Neural cell (in vitro differentiated cells): ENCODE results near the gene PTPRK. TPM values are rescaled to one million over a fixed set of nuclear protein-coding genes. Genes with fewer than 3 reads are reported as not detected.

Experiments
- H2AFZ ChIP-seq: fragments of 200-600, 300-800 bp; sonication (generic), shearing (Covaris generic); 2 replicates; pipeline ENCODE4 v1.6.0; 2014; ENCODE audit warnings: low read depth, mild to moderate bottlenecking, antibody characterized with exemption, low read length, moderate library complexity
- H3F3A ChIP-seq: fragments of 200-600 bp; shearing (Covaris generic); 2 replicates; pipeline ENCODE4 v1.6.1; 2016; ENCODE audit warnings: mild to moderate bottlenecking, moderate library complexity, mixed read lengths, antibody characterized with exemption, low read length; ENCODE audit not compliant: insufficient read depth, poor library complexity, severe bottlenecking
- H3K27ac ChIP-seq: fragments of 200-600, 300-800 bp; sonication (generic), shearing (Covaris generic); 2 replicates; pipeline ENCODE4 v1.5.1; 2014; ENCODE audit warnings: mild to moderate bottlenecking, low read length, moderate library complexity
- H3K27me3 ChIP-seq: fragments of 300-800, 200-600 bp; sonication (generic), shearing (Covaris generic); 2 replicates; pipeline ENCODE4 v1.6.0; 2014; ENCODE audit warnings: mild to moderate bottlenecking, low read depth, low read length, moderate library complexity; ENCODE audit not compliant: insufficient read depth
- H3K36me3 ChIP-seq: fragments of 300-800, 200-600 bp; sonication (generic), shearing (Covaris generic); 2 replicates; pipeline ENCODE4 v1.5.1; 2014; ENCODE audit warnings: mild to moderate bottlenecking, antibody characterized with exemption, low read length, moderate library complexity; ENCODE audit not compliant: insufficient read depth
- H3K4me2 ChIP-seq: fragments of 300-800, 200-600 bp; sonication (generic), shearing (Covaris generic); 2 replicates; pipeline ENCODE4 v1.6.0; 2014; ENCODE audit warnings: mild to moderate bottlenecking, low read length
- H3K4me3 ChIP-seq: fragments of 300-800, 200-600 bp; sonication (generic), shearing (Covaris generic); 2 replicates; pipeline ENCODE4 v1.5.1; 2014; ENCODE audit warnings: mild to moderate bottlenecking, low read length, moderate library complexity
- H3K79me2 ChIP-seq: fragments of 200-600 bp; shearing (Covaris generic); replicated peaks from 2 replicates; pipeline ENCODE4 v1.6.0; 2014; ENCODE audit warnings: mild to moderate bottlenecking, low read length, moderate library complexity; ENCODE audit not compliant: insufficient read depth
- H3K9ac ChIP-seq: fragments of 300-800, 200-600 bp; sonication (generic), shearing (Covaris generic); 2 replicates; pipeline ENCODE4 v1.6.1; 2016; ENCODE audit warnings: mild to moderate bottlenecking, low read length, mixed read lengths
- H3K9me2 ChIP-seq: fragments of 200-600 bp; shearing (Covaris generic); 2 replicates; pipeline ENCODE4 v1.6.1; 2016; ENCODE audit warnings: mild to moderate bottlenecking, low read length, mixed read lengths; ENCODE audit not compliant: insufficient read depth
- H3K9me3 ChIP-seq: fragments of 200-600, 300-800 bp; sonication (generic), shearing (Covaris generic); 2 replicates; pipeline ENCODE4 v1.6.1; 2016; ENCODE audit warnings: mild to moderate bottlenecking, mixed run types, low read length, moderate library complexity, mixed read lengths
- H4K20me1 ChIP-seq: fragments of 200-600 bp; shearing (Covaris generic); 2 replicates; pipeline ENCODE4 v1.6.1; 2016; ENCODE audit warnings: mild to moderate bottlenecking, mixed run types; ENCODE audit not compliant: insufficient read depth
- EP300 ChIP-seq: fragments of 450-650 bp; conservative IDR thresholded peaks from 2 replicates; pipeline ENCODE4 v1.6.1; 2014; ENCODE audit warnings: antibody characterized with exemption, mild to moderate bottlenecking, moderate library complexity; ENCODE audit not compliant: poor library complexity, severe bottlenecking
- EZH2 ChIP-seq: fragments of 200-600, 300-800 bp; shearing (Covaris generic), sonication (generic); IDR thresholded peaks from 2 replicates; pipeline ENCODE4 v1.6.1; 2014; ENCODE audit warnings: antibody characterized with exemption, low read length, borderline replicate concordance, mild to moderate bottlenecking; ENCODE audit not compliant: insufficient read depth, poor library complexity, severe bottlenecking
- MXI1 ChIP-seq: fragments of 450-650 bp; conservative IDR thresholded peaks from 2 replicates; pipeline ENCODE4 v1.6.1; 2014; ENCODE audit warnings: antibody characterized with exemption, mild to moderate bottlenecking; ENCODE audit not compliant: poor library complexity, severe bottlenecking
- POLR2AphosphoS5 ChIP-seq: IDR thresholded peaks from 2 replicates; pipeline ENCODE4 v1.6.1; 2012
- RAD21 ChIP-seq: fragments of 450-650 bp; conservative IDR thresholded peaks from 2 replicates; pipeline ENCODE4 v1.6.1; 2014; ENCODE audit warnings: antibody characterized with exemption, mild to moderate bottlenecking, moderate library complexity
- SMC3 ChIP-seq: fragments of 450-650 bp; conservative IDR thresholded peaks from 2 replicates; pipeline ENCODE4 v1.6.1; 2014; ENCODE audit warnings: antibody characterized with exemption, mild to moderate bottlenecking, moderate library complexity; ENCODE audit not compliant: poor library complexity
- TAF1 ChIP-seq: IDR thresholded peaks from 2 replicates; pipeline ENCODE4 v1.6.1; 2012; ENCODE audit warnings: low read depth
- polyA plus RNA-seq: library from polyadenylated mRNA; depleted of rRNA; stranded (reverse); fragments of >200 nt; gene quantifications from 2 replicates; pipeline ENCODE4 v1.2.3, GENCODE V29; 2014
- TF ChIP-seq, protein P1 (sequence below): fragments of 450-650 bp; IDR thresholded peaks from 2 replicates; pipeline ENCODE4 v1.5.1; 2014; ENCODE audit warnings: antibody characterized with exemption, mild to moderate bottlenecking, moderate library complexity; ENCODE audit not compliant: poor library complexity, severe bottlenecking
- TF ChIP-seq, protein P2 (sequence below): IDR thresholded peaks from 2 replicates; pipeline ENCODE4 v1.6.1; 2012; ENCODE audit warnings: borderline replicate concordance

Gene PTPRK
- polyA plus RNA-seq, 1 donor from 2014 or later = 10.4 TPM

DNA sequence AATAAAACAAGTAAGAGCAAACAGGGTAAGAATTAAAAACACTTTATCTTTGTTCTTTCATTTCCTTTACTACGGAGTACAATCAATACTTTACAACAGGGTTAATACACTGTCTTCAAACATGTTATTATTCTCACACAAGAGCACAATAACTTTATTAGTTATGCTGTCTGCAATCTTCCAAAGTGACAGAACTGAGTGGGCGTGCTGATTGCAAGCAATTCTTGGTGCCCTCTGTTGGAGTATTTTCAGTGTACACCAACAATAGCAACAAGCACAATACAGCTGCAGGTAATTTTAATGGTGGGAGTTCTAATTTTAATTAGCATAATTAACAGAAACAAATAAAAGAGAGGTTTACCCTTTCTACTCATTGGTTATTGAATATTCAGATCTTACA lies 33.9 kb upstream of the PTPRK start:
- Histone ChIP-seq H3K9ac (no peak overlapping the region), H3K27me3 (no peaks in the 10 kb centered on the region)
- TF ChIP-seq, protein P1, sequence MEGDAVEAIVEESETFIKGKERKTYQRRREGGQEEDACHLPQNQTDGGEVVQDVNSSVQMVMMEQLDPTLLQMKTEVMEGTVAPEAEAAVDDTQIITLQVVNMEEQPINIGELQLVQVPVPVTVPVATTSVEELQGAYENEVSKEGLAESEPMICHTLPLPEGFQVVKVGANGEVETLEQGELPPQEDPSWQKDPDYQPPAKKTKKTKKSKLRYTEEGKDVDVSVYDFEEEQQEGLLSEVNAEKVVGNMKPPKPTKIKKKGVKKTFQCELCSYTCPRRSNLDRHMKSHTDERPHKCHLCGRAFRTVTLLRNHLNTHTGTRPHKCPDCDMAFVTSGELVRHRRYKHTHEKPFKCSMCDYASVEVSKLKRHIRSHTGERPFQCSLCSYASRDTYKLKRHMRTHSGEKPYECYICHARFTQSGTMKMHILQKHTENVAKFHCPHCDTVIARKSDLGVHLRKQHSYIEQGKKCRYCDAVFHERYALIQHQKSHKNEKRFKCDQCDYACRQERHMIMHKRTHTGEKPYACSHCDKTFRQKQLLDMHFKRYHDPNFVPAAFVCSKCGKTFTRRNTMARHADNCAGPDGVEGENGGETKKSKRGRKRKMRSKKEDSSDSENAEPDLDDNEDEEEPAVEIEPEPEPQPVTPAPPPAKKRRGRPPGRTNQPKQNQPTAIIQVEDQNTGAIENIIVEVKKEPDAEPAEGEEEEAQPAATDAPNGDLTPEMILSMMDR = peak; percentile 41
- no peak for TF ChIP-seq TAF1

DNA sequence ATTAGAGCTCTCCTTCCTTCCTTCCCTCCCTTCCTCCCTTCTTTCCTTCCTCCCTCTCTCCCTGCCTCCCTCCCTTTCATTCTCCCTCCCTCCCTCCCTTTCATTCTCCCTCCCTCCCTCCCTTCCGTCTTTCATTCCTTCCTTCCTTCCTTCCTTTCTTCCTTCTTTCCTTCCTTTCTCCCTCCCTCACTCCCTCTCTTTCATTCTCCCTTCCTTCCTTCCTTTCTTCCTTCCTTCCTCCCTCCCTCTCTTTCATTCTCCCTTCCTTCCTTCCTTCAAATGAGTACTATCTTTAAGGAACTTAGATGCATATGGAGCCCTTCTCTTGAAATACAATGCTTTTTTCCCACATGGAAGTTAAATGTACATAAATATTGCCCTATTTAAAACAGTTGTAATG lies 20.9 kb upstream of the PTPRK start:
- H3K9ac ChIP-seq = no peak overlapping the region
- no peaks in the 10 kb centered on the region for H3K79me2 ChIP-seq
- no peaks in the 10 kb centered on the region for H4K20me1 ChIP-seq
- no peak overlapping the region for H3K27ac ChIP-seq
- TF ChIP-seq MXI1 (no peak), TAF1 (no peak), EZH2 (no peak), EP300 (no peak), SMC3 (no peak), RAD21 (no peak), POLR2AphosphoS5 (no peak)
- TF ChIP-seq, protein P1 = no peak
- TF ChIP-seq, protein P2, sequence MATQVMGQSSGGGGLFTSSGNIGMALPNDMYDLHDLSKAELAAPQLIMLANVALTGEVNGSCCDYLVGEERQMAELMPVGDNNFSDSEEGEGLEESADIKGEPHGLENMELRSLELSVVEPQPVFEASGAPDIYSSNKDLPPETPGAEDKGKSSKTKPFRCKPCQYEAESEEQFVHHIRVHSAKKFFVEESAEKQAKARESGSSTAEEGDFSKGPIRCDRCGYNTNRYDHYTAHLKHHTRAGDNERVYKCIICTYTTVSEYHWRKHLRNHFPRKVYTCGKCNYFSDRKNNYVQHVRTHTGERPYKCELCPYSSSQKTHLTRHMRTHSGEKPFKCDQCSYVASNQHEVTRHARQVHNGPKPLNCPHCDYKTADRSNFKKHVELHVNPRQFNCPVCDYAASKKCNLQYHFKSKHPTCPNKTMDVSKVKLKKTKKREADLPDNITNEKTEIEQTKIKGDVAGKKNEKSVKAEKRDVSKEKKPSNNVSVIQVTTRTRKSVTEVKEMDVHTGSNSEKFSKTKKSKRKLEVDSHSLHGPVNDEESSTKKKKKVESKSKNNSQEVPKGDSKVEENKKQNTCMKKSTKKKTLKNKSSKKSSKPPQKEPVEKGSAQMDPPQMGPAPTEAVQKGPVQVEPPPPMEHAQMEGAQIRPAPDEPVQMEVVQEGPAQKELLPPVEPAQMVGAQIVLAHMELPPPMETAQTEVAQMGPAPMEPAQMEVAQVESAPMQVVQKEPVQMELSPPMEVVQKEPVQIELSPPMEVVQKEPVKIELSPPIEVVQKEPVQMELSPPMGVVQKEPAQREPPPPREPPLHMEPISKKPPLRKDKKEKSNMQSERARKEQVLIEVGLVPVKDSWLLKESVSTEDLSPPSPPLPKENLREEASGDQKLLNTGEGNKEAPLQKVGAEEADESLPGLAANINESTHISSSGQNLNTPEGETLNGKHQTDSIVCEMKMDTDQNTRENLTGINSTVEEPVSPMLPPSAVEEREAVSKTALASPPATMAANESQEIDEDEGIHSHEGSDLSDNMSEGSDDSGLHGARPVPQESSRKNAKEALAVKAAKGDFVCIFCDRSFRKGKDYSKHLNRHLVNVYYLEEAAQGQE = no peak
- no peaks in the 10 kb centered on the region for H3K9me2 ChIP-seq
- no peaks in the 10 kb centered on the region for H3K36me3 ChIP-seq
- no peak overlapping the region for H3K4me2 ChIP-seq
- no peak overlapping the region for H2AFZ ChIP-seq
- no peaks in the 10 kb centered on the region for H3F3A ChIP-seq
- H3K27me3 ChIP-seq = no peaks in the 10 kb centered on the region
- no peak overlapping the region for H3K4me3 ChIP-seq
- no peaks in the 10 kb centered on the region for H3K9me3 ChIP-seq

More for the DNA sequence above, 33.9 kb upstream of the PTPRK start:
- Histone ChIP-seq H3K4me2 (no peak overlapping the region), H3K9me2 (no peaks in the 10 kb centered on the region), H2AFZ (no peak overlapping the region), H3K9me3 (no peaks in the 10 kb centered on the region), H3K36me3 (no peaks in the 10 kb centered on the region), H3K27ac (no peak overlapping the region), H3K79me2 (no peaks in the 10 kb centered on the region), H4K20me1 (no peaks in the 10 kb centered on the region), H3K4me3 (no peak overlapping the region), H3F3A (no peaks in the 10 kb centered on the region)
